Stimulated activated CD8-positive, alpha-beta memory T cell treated with anti-CD3 and anti-CD28 coated beads, Interleukin-15, amount 100 ng/mL, for 24 hours (primary cell): ENCODE data around the gene KRTAP9-6.
"Not testable (repeated sequence)": the region's sequence is repeated elsewhere in the genome, so short reads cannot be mapped to it uniquely, and the experiment has no call there.

Source experiments
- DNase-seq: peaks from one replicate; pipeline ENCODE4 v3.0.0-alpha.2; 2020; ENCODE audit warnings: low read depth

KRTAP9-6 gene, protein sequence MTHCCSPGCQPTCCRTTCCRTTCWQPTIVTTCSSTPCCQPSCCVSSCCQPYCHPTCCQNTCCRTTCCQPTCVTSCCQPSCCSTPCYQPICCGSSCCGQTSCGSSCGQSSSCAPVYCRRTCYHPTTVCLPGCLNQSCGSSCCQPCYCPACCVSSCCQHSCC

DNA sequence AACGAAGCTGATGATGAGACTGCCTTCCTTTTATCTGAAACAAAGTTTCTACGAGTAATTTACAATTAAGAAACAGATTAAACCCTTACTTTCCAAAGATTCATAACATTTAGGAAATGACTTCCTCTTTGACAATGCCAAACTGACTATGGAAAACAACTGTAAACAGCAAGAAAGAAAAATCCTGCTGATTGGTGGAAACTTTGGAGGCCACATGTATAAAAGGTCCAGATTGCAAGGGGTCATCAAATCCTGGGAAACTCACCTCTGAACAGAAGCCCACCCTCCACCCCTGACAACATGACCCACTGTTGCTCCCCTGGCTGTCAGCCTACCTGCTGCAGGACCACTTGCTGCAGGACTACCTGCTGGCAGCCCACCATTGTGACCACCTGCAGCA, at the start of gene KRTAP9-6:
Gene KRTAP9-6 (plus strand): TSS at position 301 of the 400 bp plus-strand sequence. CDS start 0 bp downstream, at position 301.
- no peak for DNase-seq

DNA sequence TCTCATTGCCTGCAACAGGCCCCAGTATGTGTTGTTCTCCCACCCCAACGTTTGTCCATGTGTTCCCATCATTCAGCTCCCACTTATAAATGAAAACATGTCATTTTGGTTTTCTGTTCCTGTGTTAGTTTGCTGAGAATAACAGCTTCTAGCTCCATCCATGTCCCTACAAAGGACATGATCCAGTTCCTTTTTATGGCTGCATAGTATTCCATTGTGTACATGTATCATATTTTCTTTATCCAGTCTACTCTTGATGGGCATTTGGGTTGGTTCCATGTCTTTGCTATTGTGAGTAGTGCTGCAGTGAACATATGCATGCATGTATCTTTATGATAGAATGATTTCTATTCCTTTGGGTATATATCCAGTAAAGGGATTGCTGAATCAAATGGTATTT, 49.5 kb upstream of the KRTAP9-6 start:
- no peak for DNase-seq

DNA sequence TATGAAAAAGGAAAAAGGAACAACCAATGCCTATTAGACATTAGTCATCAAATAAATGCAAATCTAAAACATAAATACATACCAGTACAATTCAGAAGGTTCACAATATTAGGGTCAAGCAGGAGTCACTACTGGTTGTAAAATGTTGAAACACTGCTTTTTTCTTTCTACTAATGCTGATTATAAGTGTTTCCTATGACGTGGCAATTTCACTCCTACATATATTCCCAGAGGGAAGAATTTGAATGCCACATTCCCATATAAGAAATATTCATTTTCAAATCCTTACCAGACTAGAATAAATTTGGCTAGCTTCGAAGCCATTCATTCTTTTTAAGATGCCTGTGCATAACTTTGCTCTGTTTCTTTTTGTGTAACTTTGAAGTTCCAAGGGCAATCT, 41.4 kb upstream of the KRTAP9-6 start:
- DNase-seq = no peak

DNA sequence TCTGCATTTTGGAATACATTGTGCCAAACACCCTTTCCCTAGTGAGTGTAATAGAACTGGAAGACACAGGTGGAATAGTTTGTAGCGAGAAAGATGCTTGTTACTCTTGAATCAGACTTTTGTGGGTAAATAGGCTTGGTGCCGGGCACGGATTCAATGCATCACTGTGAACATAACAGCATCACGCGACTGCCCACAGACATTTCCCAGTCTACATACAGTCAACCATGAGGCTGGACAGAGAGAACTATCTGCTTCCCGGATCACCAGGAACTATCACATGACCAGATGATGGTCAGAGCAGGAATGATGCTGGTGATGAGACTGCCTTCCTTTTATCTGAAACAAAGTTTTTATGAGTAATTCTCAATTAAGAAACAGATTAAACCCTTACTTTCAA, 39.1 kb upstream of the KRTAP9-6 start:
- no peak for DNase-seq

DNA sequence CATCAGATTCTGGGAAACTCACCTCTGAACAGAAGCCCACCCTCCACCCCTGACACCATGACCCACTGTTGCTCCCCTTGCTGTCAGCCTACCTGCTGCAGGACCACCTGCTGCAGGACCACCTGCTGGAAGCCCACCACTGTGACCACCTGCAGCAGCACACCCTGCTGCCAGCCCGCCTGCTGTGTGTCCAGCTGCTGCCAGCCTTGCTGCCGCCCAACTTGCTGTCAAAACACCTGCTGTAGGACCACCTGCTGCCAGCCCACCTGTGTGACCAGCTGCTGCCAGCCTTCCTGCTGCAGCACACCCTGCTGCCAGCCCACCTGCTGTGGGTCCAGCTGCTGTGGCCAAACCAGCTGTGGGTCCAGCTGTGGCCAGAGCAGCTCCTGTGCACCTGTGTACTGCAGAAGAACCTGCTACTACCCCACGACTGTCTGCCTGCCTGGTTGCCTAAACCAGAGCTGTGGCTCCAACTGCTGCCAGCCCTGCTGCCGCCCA, 38.5 kb upstream of the KRTAP9-6 start, which contains the start of gene KRTAP9-2:
Gene KRTAP9-2 (plus strand): TSS at position 51 of the 498 bp plus-strand sequence. CDS start 7 bp downstream, at position 58.
- DNase-seq = not testable (repeated sequence)

DNA sequence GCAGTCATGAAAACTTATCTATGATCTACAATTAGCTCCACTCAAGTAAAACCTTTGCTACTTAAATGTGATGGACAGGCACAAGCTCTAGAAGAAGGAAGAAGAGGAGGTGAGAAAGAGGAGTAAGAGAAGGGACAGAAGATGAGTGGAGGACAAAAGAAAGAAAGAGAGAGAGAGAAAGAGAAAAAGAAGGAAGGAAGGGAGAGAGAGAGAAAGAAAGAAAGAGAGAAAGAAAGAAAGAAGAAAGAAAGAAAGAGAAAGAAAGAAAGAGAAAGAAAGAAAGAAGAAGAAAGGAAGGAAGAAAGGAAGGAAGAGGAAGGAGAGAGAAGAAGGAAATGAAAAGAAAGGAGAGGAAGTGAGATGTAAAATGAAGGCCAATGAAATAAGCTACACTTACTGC, 35.1 kb upstream of the KRTAP9-6 start:
- DNase-seq = no peak

DNA sequence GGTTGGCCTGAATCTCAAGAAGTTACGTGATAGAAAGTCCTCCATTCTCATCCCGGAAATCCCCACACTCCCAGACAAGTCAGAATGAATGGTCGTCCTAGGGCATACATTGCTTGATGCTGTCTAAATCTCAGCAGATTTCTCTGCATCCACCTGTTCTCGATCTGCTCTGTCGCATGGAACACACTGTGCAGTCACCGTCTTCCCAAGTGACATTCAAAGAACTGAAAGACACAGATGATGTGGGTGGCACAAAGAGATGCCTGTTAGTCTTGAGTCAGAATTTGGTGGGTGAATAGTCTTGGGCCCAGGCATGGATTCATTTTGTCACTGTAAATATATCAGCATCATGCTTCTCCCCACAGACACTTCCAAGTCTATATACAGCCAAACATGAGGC, 33.4 kb upstream of the KRTAP9-6 start:
- no peak for DNase-seq

DNA sequence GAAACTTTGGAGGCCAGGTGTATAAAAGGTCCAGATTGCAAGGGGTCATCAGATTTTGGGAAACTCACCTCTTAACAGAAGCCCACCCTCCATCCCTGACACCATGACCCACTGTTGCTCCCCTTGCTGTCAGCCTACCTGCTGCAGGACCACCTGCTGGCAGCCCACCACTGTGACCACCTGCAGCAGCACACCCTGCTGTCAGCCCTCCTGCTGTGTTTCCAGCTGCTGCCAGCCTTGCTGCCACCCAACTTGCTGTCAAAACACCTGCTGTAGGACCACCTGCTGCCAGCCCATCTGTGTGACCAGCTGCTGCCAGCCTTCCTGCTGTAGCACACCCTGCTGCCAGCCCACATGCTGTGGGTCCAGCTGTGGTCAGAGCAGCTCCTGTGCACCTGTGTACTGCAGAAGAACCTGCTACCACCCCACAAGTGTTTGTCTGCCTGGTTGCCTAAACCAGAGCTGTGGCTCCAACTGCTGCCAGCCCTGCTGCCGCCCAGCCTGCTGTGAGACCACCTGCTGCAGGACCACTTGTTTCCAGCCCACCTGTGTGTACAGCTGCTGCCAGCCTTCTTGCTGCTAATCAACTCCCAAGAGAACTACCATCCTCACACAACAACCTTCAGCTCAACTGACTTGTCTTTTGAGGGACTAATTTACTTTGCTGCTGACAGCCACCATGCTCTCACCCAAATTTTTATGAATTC, 32.6 kb upstream of the KRTAP9-6 start, which contains the start of gene KRTAP9-3:
Gene KRTAP9-3 (plus strand): TSS at position 51 of the 707 bp plus-strand sequence. CDS start 53 bp downstream, at position 104.
- DNase-seq = not testable (repeated sequence)

DNA sequence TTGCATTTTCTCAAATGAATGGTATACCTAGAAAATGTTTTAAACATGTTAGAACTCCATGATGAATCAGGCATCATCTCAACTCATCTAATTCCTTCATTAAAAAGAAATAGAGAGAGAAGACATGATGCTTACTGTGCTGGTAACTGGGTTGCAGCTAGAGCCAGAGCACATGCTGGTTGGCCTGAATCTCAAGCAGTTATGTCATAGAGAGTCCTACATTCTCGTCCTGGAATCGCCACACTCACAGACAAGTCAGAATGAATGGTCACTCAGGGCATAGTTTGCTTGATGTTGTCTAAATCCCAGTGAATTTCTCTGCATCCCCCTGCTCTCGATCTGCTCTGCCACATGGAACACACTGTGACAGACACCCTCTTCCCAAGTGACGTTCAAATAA, 28.1 kb upstream of the KRTAP9-6 start:
- not testable (repeated sequence) for DNase-seq

DNA sequence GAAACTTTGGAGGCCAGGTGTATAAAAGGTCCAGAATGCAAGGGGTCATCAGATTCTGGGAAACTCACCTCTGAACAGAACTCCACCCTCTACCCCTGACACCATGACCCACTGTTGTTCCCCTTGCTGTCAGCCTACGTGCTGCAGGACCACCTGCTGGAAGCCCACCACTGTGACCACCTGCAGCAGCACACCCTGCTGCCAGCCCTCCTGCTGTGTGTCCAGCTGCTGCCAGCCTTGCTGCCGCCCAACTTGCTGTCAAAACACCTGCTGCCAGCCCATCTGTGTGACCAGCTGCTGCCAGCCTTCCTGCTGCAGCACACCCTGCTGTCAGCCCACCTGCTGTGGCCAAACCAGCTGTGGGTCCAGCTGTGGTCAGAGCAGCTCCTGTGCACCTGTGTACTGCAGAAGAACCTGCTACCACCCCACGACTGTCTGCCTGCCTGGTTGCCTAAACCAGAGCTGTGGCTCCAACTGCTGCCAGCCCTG, 27.2 kb upstream of the KRTAP9-6 start, which contains the start of gene KRTAP9-8:
Gene KRTAP9-8 (plus strand): TSS at position 51 of the 489 bp plus-strand sequence. CDS start 53 bp downstream, at position 104.
- not testable (repeated sequence) for DNase-seq

DNA sequence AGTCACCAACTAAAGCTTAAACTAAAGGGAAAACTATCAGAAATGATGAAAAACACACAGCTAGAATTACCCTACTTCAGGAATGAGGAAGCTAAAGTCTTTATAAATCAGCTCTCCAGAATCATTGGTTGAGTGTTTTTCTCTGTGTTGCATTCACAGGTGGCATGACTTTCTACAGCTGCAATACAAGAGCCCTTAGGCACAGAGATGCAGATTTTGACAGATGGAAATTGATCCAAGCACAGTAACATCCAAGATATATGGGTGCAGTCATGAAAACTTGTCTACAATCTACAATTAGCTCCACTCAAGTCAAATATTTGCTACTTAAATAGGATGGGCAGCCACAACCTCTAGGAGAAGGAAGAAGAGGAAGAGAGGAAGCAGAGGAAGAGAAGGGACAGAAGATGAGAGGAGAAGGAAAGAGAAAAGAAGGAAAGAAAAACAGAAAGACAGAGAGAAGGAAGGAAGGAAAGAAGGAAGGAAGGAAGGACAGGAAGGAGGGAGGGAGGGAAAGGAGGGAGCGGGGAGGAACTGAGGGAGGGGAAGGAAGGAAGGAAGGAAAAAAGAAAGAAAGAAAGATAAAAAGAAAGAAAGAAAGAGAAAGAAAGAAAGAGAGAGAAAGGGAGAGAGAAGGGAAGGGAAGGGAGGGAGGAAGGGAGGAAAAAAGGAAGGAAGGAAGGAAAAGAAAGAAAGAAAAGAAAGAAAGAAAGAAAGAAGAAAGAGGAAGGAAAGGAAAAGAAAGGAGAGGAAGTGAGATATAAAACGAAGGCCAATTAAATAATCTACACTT, 18.0 kb upstream of the KRTAP9-6 start:
- not testable (repeated sequence) for DNase-seq

DNA sequence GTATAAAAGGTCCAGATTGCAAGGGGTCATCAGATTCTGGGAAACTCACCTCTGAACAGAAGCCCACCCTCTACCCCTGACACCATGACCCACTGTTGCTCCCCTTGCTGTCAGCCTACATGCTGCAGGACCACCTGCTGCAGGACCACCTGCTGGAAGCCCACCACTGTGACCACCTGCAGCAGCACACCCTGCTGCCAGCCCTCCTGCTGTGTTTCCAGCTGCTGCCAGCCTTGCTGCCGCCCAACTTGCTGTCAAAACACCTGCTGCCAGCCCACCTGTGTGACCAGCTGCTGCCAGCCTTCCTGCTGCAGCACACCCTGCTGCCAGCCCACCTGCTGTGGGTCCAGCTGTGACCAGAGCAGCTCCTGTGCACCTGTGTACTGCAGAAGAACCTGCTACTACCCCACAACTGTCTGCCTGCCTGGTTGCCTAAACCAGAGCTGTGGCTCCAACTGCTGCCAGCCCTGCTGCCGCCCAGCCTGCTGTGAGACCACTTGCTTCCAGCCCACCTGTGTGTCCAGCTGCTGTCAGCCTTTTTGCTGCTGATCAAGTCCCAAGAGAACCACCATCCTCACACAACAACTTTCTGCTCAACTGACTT, 15.4 kb upstream of the KRTAP9-6 start, which contains the start of gene KRTAP9-4:
Gene KRTAP9-4 (plus strand): TSS at position 51 of the 604 bp plus-strand sequence. CDS start 34 bp downstream, at position 85.
- DNase-seq = not testable (repeated sequence)

DNA sequence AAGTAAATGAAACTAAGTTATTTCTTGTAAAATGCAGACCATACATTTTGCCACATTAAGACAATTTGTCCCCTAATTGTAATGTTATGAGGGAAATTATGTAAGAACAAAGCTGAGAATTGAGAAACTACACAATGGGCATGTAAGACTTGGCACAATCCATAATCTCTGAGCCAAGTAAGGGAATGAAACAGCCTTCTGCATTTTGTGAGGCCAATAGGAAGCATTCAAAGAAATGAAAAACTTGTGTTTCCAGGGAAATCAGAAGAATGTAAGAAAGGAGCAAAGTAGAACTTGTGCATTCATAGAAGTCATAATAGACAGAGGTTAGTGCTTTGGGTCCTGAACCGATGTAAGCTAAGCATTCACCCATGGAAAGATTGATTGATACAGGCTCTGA, 13.9 kb upstream of the KRTAP9-6 start:
- DNase-seq = no peak

DNA sequence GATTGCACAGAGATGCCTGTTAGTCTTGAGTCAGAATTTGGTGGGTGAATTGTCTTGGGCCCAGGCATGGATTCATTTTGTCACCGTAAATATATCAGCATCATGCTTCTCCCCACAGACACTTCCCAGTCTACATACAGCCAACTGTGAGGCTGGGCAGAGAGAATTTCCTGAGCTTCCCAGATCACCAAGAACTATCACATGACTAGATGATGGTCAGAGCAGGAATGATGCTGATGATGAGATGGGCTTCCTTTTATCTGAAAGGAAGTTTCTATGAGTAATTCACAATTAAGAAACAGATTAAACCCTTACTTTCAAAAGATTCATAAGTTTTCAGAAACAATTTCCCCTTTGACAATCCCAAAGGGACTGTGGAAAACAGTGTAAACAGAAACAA, 10.3 kb upstream of the KRTAP9-6 start:
- DNase-seq = no peak

DNA sequence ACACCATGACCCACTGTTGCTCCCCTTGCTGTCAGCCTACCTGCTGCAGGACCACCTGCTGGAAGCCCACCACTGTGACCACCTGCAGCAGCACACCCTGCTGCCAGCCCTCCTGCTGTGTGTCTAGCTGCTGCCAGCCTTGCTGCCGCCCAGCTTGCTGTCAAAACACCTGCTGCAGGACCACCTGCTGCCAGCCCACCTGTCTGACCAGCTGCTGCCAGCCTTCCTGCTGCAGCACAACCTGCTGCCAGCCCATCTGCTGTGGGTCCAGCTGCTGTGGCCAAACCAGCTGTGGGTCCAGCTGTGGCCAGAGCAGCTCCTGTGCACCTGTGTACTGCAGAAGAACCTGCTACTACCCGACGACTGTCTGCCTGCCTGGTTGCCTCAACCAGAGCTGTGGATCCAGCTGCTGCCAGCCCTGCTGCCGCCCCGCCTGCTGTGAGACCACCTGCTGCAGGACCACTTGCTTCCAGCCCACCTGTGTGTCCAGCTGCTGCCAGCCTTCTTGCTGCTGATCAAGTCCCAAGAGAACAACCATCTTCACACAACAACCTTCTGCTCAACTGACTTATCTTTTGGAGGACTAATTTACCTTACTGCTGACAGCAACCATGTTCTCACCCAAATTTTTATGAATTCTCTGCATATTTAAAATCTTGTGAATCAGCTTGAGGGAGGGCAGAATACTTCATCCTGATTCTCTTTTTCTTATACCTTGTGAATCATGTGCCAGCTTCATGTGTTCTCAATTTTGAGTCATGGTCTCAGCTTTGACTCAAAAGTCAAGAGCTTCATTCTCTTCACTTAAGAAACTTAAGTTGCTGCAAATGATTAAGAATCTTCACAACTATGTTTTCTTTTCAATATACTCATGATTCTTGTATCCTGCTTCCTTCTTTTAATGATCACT, 9.5 kb upstream of the KRTAP9-6 start, which contains the start of gene KRTAP9-9:
Gene KRTAP9-9 (plus strand): TSS at position 4 of the 910 bp plus-strand sequence.
- not testable (repeated sequence) for DNase-seq

DNA sequence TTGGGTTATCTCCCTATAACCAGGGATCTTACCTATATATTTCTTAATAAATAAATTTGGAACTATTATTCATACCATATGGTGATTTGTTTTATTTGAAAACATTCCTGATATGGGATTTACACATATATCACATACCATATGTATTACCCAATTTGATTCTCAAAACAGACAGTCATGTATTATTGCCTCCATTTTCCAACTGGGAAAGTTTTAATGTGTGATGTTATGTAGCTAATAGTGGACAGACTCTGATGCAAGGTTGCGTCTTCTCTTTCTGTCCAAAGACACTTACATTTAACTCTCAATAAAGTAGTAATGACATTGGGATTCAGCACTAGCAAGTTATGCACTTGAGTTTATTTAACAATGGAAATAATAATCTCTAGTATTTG, 8.9 kb upstream of the KRTAP9-6 start:
- no peak for DNase-seq

DNA sequence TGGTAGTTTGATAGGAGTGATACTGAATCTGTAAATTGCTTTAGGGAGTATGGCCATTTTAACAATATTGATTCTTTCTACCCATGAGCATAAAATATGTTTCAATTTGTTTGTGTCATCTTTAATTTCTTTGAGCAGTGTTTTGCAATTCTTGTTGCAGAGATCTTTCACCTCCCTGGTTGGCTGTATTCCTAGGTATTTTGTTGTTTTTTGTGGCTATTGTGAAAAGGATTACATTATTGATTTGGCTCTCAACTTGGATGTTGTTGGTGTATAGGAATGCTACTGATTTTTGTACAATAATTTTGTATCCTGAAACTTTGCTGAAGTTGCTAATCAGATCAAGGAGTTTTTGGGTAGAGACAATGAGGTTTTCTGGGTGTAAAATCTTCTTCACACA, 6.8 kb upstream of the KRTAP9-6 start:
- DNase-seq = no peak

DNA sequence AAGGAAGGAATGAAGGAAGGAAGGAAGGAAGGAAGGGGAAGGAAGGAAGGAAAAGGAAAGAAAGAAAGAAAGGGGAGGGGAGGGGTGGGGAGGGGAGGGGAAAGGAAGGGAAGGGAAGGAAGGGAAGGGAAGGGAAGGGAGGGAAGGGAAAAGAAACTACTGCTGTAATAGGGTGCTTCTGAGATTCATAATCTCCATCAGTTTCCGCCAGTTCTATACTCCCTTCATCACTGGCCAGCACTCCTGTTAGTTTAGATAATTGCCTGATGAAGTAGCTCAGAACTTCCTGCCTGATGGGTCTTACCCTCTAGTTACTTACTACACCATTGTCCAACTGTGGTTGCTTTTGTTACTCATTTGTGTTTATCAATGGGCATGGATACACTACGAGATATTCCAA, 2.0 kb upstream of the KRTAP9-6 start:
- DNase-seq = no peak

DNA sequence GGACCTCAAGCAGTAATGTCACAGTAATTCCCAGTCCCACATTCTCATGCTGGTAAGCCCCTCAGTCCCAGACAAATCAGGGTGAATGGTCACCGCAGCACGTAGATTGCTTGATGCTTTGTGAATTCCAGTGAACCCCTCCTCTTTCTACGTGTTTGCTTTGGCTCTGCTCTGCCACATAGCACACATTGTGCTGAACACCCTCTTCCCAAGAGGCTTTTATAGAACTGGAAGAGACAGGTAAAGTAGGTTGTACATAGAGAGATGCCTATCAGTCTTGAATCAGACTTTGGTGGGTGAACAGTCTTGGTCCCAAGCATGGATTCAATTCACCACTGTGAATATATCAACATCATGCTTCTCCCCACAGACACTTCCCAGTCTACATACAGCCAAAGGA, 579 bp upstream of the KRTAP9-6 start:
- no peak for DNase-seq

DNA sequence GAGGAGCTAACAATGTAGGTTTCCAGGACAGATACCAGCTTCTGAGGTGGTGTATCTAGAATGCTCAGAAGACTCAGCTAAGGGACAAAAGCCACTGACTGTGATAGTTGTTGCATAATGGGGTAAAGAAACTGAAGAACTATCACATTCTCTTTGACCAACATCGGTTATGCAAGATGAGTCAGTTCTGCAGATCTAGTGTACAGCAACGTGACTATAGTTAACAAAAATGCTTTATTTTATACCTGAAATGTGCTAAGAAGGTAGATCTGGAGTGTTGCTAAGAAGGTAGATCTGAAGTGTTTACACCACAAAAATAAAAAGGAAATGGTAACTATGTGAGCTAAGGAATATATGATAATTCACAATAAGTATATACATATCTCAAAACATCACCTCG, 2.5 kb downstream of the KRTAP9-6 start:
- no peak for DNase-seq
